ENCODE data around the gene GNRH2.
"Not testable (repeated sequence)": the region's sequence is repeated elsewhere in the genome, so short reads cannot be mapped to it uniquely, and the experiment has no call there.

Gene GNRH2

GRCh38 chr20:3073251-3073643, 29.8 kb downstream of the GNRH2 start:
- DNase-seq (ENCODE audit: low read depth): not testable (repeated sequence)

DNA sequence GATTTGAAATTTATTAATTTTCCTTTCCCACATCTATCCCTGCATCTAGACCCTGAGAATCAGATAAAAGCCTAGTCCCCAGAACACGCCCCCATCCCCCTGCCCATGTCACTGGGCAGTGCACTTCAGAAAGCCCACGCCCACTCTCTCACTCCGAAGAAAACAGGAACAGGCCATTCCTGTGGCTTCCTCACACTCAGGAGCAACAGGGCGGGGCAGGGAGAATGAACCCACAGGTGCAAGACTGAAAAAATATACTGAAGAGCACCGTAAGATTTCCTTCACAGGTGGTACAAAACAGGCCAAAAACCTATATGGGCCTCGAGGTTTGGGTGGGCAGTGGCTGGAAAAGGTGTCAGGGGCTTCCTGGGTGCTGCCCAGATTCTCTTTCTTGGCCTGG, 31.4 kb downstream of the GNRH2 start:
- DNase-seq (ENCODE audit: low read depth): no peak

GRCh38 chr20:3075315-3075714, 31.9 kb downstream of the GNRH2 start:
- not testable (repeated sequence) for DNase-seq (ENCODE audit: low read depth)

DNA sequence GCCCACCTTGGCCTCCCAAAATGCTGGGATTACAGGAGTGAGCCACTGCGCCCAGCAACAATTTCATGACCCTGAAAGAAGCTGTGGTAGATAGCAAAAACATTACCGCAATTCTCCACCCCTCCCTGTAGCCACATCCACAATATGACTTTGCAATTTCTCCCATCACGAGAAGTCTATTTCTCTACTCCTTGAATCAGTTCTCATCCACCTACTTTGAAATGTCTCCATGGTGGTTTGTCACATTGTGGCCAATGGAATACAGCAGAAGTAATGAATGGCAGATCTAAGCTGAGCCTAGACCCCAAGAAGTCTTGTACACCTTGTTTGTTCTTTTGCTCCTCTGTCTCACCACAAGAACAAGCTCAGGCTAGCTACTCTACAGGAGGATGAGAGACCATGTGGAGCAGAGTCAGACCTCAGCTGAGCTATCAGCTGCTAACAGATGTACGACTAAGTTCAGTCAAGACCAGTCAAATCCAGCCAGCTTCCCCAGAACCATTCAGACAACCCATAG, 34.3 kb downstream of the GNRH2 start:
- DNase-seq (ENCODE audit: low read depth): no peak

- DNase-seq (ENCODE audit: low read depth): peak; percentile 53
Observed at GRCh38 chr20:3080939-3081388, 37.5 kb downstream of the GNRH2 start.

GRCh38 chr20:3081641-3082040, 38.2 kb downstream of the GNRH2 start:
- no peak for DNase-seq (ENCODE audit: low read depth)

- peak; percentile 20 for DNase-seq (ENCODE audit: low read depth)
Observed at GRCh38 chr20:3082306-3082951, 39.0 kb downstream of the GNRH2 start.

GRCh38 chr20:3082955-3083952, 39.8 kb downstream of the GNRH2 start:
- DNase-seq (ENCODE audit: low read depth): no peak

- no peak for DNase-seq (ENCODE audit: low read depth)
Observed at GRCh38 chr20:3084283-3084985, 41.0 kb downstream of the GNRH2 start, which contains the start of gene AVP. AVP (minus strand) TSS chr20:3084724; CDS start chr20:3084674, 50 bp downstream.

- no peak for DNase-seq (ENCODE audit: low read depth)
Observed at GRCh38 chr20:3084986-3085360, 41.6 kb downstream of the GNRH2 start.

DNA sequence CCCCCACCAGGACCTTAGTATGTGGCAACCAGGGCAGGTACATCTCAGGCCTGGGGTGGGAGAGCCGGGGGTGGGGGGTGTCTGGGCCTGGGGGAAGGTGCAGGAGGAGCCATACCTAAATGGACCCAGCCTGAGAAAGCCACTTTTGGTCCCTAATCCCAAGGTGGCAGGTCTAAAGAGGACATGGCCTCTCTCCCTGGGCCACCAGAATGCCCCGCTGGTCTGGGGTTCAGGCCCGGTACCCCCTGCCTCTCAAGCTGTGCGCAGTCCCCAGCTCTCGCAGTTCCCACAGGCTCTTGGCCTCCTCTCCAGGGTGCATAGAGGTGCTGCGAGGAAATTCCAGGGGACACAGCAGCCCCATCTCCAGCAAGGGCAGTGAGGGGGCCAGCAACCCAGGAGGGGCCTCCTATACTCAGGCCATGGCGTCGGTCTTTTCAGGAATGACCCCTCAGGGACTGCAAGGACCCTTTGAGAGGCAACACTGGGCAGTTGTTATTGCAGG, 42.2 kb downstream of the GNRH2 start:
- DNase-seq (ENCODE audit: low read depth): no peak

DNA sequence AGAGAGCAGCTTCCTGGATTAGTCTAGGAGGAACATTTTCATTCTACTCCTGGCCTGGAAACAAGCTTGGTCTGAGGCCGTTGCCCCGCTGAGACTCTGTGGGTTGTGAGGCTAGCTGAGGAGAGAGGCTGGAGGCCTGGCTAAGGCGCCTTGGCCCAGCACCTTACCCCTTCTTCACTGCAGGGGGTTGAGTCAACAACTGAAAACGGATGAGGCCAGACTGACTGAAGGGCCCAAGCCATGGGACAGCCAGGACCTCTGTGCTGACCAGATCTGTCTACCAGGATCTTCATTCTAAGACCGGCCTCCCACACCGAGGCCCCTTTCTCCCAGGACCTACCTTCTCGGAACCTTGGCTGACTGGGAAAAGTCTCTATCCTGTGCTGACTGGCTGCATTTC, 44.6 kb downstream of the GNRH2 start:
- DNase-seq (ENCODE audit: low read depth): peak; percentile 13

DNA sequence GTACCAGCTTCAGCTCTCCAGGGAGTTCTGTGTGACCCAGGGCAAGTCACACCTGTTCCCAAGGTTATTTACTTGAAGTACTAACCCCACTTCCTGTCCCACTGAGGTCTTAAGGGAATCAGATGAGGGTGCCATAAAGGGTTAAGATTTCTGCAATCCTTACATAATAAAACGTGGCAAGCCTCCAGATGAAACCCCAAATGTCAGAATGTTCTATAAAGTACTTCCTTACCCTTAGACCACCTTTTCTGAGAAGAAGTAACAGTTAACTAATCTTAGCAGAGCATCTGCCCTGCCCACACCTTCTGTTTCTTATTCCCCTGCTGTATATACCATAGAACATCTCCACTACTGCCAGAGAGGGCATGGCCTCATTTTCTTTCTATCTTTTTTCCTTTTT, 47.1 kb downstream of the GNRH2 start:
- no peak for DNase-seq (ENCODE audit: low read depth)

DNA sequence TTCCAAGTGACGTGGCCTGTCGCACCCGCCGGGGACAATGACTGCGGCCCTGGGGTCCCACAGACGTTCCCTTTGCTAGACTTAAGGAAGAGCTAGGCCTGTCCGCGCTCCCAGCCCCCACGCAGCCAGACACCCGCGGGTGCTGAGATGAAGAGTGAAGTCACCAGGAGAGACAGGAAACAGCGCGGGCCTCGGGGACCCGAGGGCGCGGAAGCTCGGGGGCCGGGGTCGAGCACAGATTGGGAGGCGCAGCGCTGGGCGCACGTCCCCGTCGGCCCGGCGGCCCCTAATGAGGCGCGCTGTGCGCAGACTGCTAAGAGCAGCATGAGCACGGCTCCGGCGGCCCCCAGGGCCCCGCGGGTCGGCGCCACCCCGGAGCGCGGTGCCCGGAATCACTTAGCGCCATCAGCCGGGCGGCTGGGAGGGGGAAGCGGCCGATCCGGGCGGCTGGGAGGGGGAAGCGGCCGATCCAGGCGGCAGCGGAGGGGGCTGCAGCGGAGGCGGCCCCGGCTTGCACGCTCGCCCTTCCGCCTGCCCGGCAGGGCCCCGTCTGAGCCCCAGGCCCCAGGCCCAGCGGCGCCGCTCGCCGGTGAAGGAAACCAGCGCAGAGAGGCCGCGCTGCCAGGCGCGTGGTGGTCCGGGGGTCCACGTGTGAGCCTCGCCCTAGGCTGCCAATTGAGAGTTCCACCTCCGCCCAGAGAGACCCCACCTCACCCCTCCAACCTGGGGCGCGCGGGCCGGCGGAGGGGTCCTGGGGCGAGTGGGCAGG, 49.4 kb downstream of the GNRH2 start:
- DNase-seq (ENCODE audit: low read depth): peak; percentile 38

- DNase-seq (ENCODE audit: low read depth): no peak
Observed at GRCh38 chr20:3093861-3094361, 50.5 kb downstream of the GNRH2 start.

- DNase-seq (ENCODE audit: low read depth): no peak
Observed at GRCh38 chr20:3094848-3095629, 51.6 kb downstream of the GNRH2 start.
